GM23338 (cell line): ENCODE data around the gene C4orf36. TPM values are rescaled to one million over a fixed set of nuclear protein-coding genes. Genes with fewer than 3 reads are reported as not detected.

ENCODE experiments used
- ATAC-seq: fragments of 200-7000 bp; cut with Tn5 transposase; 3 replicates; pipeline ENCODE4 v1.9.1; 2020
- DNase-seq: peaks from one replicate; pipeline ENCODE4 v3.0.0-alpha.2; 2015; ENCODE audit warnings: low spot score
- H2AFZ ChIP-seq: fragments of 200-600 bp; sonication (generic); 2 replicates; pipeline ENCODE4 v1.8.0; 2016; ENCODE audit warnings: antibody characterized with exemption, mild to moderate bottlenecking, moderate library complexity
- H3F3A ChIP-seq: fragments of 200-600 bp; sonication (generic); replicated peaks from 2 replicates; pipeline ENCODE4 v1.8.0; 2017; ENCODE audit warnings: antibody characterized with exemption, mixed run types, low read depth
- H3K27ac ChIP-seq: fragments of 200-600 bp; sonication (generic); 2 replicates; pipeline ENCODE4 v1.6.1; 2016; ENCODE audit warnings: low read depth
- H3K27me3 ChIP-seq: fragments of 200-600 bp; sonication (generic); 2 replicates; pipeline ENCODE4 v1.8.0; 2016; ENCODE audit warnings: mild to moderate bottlenecking, mixed run types, moderate library complexity; ENCODE audit not compliant: insufficient read depth
- H3K36me3 ChIP-seq: fragments of 200-600 bp; sonication (generic); 2 replicates; pipeline ENCODE4 v1.8.0; 2016; ENCODE audit warnings: mild to moderate bottlenecking; ENCODE audit not compliant: insufficient read depth
- H3K4me1 ChIP-seq: fragments of 200-600 bp; sonication (generic); 2 replicates; pipeline ENCODE4 v1.8.0; 2016; ENCODE audit warnings: mild to moderate bottlenecking, moderate library complexity; ENCODE audit not compliant: insufficient read depth
- H3K4me2 ChIP-seq: fragments of 200-600 bp; sonication (generic); 2 replicates; pipeline ENCODE4 v1.7.1; 2017; ENCODE audit warnings: mixed run types
- H3K4me3 ChIP-seq: fragments of 200-600 bp; sonication (generic); 2 replicates; pipeline ENCODE4 v1.6.1; 2016; ENCODE audit warnings: mixed run types
- H3K79me2 ChIP-seq: fragments of 200-600 bp; sonication (generic); replicated peaks from 2 replicates; pipeline ENCODE4 v1.8.0; 2017; ENCODE audit warnings: mild to moderate bottlenecking; ENCODE audit not compliant: insufficient read depth
- H3K9me2 ChIP-seq: fragments of 200-600 bp; sonication (generic); 2 replicates; pipeline ENCODE4 v1.8.0; 2017; ENCODE audit not compliant: insufficient read depth
- H4K20me1 ChIP-seq: fragments of 200-600 bp; sonication (generic); replicated peaks from 2 replicates; pipeline ENCODE4 v1.8.0; 2017; ENCODE audit warnings: mild to moderate bottlenecking; ENCODE audit not compliant: insufficient read depth
- H3K27ac Mint-ChIP-seq: 2 replicates; pipeline ENCODE4 v1.8.0; 2020; ENCODE audit warnings: inconsistent platforms, mild to moderate bottlenecking, moderate library complexity, mixed read lengths
- H3K27me3 Mint-ChIP-seq: 3 replicates; pipeline ENCODE4 v1.8.0; 2022; ENCODE audit warnings: low read depth, mild to moderate bottlenecking, moderate library complexity, mixed read lengths, inconsistent platforms; ENCODE audit not compliant: insufficient read depth, poor library complexity
- H3K36me3 Mint-ChIP-seq: 3 replicates; pipeline ENCODE4 v1.8.0; 2021; ENCODE audit warnings: low read depth, mild to moderate bottlenecking, inconsistent platforms, moderate library complexity, mixed read lengths
- H3K4me1 Mint-ChIP-seq: 3 replicates; pipeline ENCODE4 v1.8.0; 2020; ENCODE audit warnings: mild to moderate bottlenecking, inconsistent platforms, mixed read lengths
- H3K4me3 Mint-ChIP-seq: 3 replicates; pipeline ENCODE4 v1.8.0; 2021; ENCODE audit warnings: moderate library complexity, mild to moderate bottlenecking, inconsistent platforms, mixed read lengths
- H3K9me3 Mint-ChIP-seq: 3 replicates; pipeline ENCODE4 v1.8.0; 2020; ENCODE audit warnings: moderate library complexity, mild to moderate bottlenecking, inconsistent platforms, mixed read lengths
- CREB1 ChIP-seq: fragments of 250-450 bp; sonication (Bioruptor Pico); IDR thresholded peaks from 2 replicates; pipeline ENCODE4 v1.5.0; 2020; ENCODE audit warnings: low read depth, mild to moderate bottlenecking, moderate library complexity
- CTCF ChIP-seq, 2 experiments: fragments of 200-600 bp in 1 of 2; sonication (generic) in 1 of 2; conservative IDR thresholded peaks; 2 replicates each; pipeline versions ENCODE4 v1.5.1 to v1.6.1; 2016 to 2017; ENCODE audit warnings: antibody characterized with exemption in 2 of 2, low read depth in 2 of 2, mild to moderate bottlenecking in 2 of 2, moderate library complexity in 1 of 2
- ETS1 ChIP-seq: IDR thresholded peaks from 2 replicates; pipeline ENCODE4 v1.6.1; 2016; ENCODE audit warnings: antibody characterized with exemption
- EZH2phosphoT487 ChIP-seq: fragments of 200-600 bp; sonication (generic); IDR thresholded peaks from one replicate; pipeline ENCODE4 v1.8.1; 2018; ENCODE audit warnings: antibody characterized with exemption; ENCODE audit not compliant: unreplicated experiment
- JUNB ChIP-seq: IDR thresholded peaks from one replicate; pipeline ENCODE4 v1.6.1; 2016; ENCODE audit warnings: antibody characterized with exemption; ENCODE audit not compliant: unreplicated experiment
- NANOG ChIP-seq: IDR thresholded peaks from 2 replicates; pipeline ENCODE4 v1.6.1; 2016; ENCODE audit warnings: antibody characterized with exemption, borderline replicate concordance
- POLR2AphosphoS5 ChIP-seq: IDR thresholded peaks from 2 replicates; pipeline ENCODE4 v1.6.1; 2016; ENCODE audit warnings: antibody characterized with exemption, low read depth
- ZNF114 ChIP-seq: fragments of 250-450 bp; sonication (Bioruptor Pico); IDR thresholded peaks from 2 replicates; pipeline ENCODE4 v1.5.0; 2020; ENCODE audit warnings: mild to moderate bottlenecking, moderate library complexity
- ZNF331 ChIP-seq: fragments of 250-450 bp; sonication (Bioruptor Pico); IDR thresholded peaks from 2 replicates; pipeline ENCODE4 v1.5.0; 2020; ENCODE audit warnings: low read depth, mild to moderate bottlenecking, moderate library complexity
- ZNF462 ChIP-seq: fragments of 250-450 bp; sonication (Bioruptor Pico); IDR thresholded peaks from 2 replicates; pipeline ENCODE4 v1.5.0; 2020; ENCODE audit warnings: mild to moderate bottlenecking, moderate library complexity
- long read RNA-seq: library from polyadenylated mRNA; unstranded; transcript quantifications from one replicate; pipeline ENCODE4 v2.0.0, GENCODE V29; 2020; ENCODE audit not compliant: unreplicated experiment
- polyA plus RNA-seq: library from polyadenylated mRNA; unstranded; fragments of >200 nt; fragmentation: Nextera tagmentation; extraction: Ambion mirVana; gene quantifications from 2 replicates; pipeline ENCODE4 v1.2.1, GENCODE V29; 2016
- total RNA-seq: library from RNA; depleted of rRNA; stranded (reverse); fragments of >200 nt; shearing (Covaris generic); gene quantifications from 2 replicates; pipeline ENCODE4 v1.2.3, GENCODE V29; 2014; rRNA removed

The C4orf36 gene
- total RNA-seq (1.1 TPM in 1 of 2 replicates, not detected in the other), polyA plus RNA-seq (0.97 and 1.6 TPM in 2 replicates)
- long read RNA-seq = 0 reads

- Histone ChIP-seq H3K27ac (peak within 1 kb of the TSS; percentile 80), H3K4me2 (peak within 1 kb of the TSS; percentile 84), H3K36me3 (no peaks in the 10 kb centered on the region), H3K9me2 (no peaks in the 10 kb centered on the region), H4K20me1 (no peaks in the 10 kb centered on the region), H3K27me3 (peaks cover 7% of the 10 kb centered on the region; the same call in 1 of the 2 replicates), H3K79me2 (no peaks in the 10 kb centered on the region), H2AFZ (peak within 1 kb of the TSS; percentile 78), H3F3A (no peaks in the 10 kb centered on the region; the same call in 1 of the 2 replicates), H3K4me3 (peak within 1 kb of the TSS; percentile 69), H3K4me1 (peaks cover 12% of the 10 kb centered on the region; the same call in 1 of the 2 replicates)
- Mint-ChIP-seq H3K27ac (peak within 1 kb of the TSS; percentile 95), H3K4me1 (peaks cover 17% of the 10 kb centered on the region), H3K9me3 (no peaks in the 10 kb centered on the region), H3K4me3 (peak within 1 kb of the TSS; percentile 86), H3K36me3 (no peaks in the 10 kb centered on the region; the same call in 2 of the 3 replicates), H3K27me3 (peaks cover 6% of the 10 kb centered on the region)
- peak; percentile 90 for DNase-seq
- TF ChIP-seq ETS1 (0 out of 2 replicates have a peak, but pooled peaks have one; percentile 13), EZH2phosphoT487 (no peak), CREB1 (CRISPR knock-in tag) (peak; percentile 67), ZNF331 (CRISPR knock-in tag) (no peak), POLR2AphosphoS5 (peak; percentile 60)
- peak; percentile 87 for ATAC-seq
These were observed at the start of gene C4orf36 for GRCh38 chr4:86891762-86892635. Gene C4orf36 (minus strand): TSS chr4:86892422. CDS start chr4:86891520, 902 bp downstream.

- peaks cover 99% of the 10 kb centered on the region for H3K79me2 ChIP-seq
- Mint-ChIP-seq H3K27me3 (peaks cover 7% of the 10 kb centered on the region), H3K4me3 (no peak overlapping the region), H3K9me3 (no peaks in the 10 kb centered on the region), H3K36me3 (peaks cover 2% of the 10 kb centered on the region; the same call in 1 of the 3 replicates), H3K4me1 (peaks cover 53% of the 10 kb centered on the region), H3K27ac (no peak overlapping the region)
- H3F3A ChIP-seq = no peaks in the 10 kb centered on the region; the same call in none of the 2 replicates
- DNase-seq (no peak), ATAC-seq (no peak)
- no peak overlapping the region for H3K4me2 ChIP-seq
- no peak overlapping the region for H3K4me3 ChIP-seq
- H3K27me3 ChIP-seq = no peaks in the 10 kb centered on the region
- peaks cover 14% of the 10 kb centered on the region for H4K20me1 ChIP-seq
- no peaks in the 10 kb centered on the region for H3K9me2 ChIP-seq
- H2AFZ ChIP-seq = no peak overlapping the region
- H3K4me1 ChIP-seq = peaks cover 54% of the 10 kb centered on the region
- no peak overlapping the region for H3K27ac ChIP-seq
- no peaks in the 10 kb centered on the region for H3K36me3 ChIP-seq
- TF ChIP-seq ZNF331 (CRISPR knock-in tag) (no peak), ZNF114 (no peak), POLR2AphosphoS5 (no peak), CTCF (conservative IDR thresholded peaks at IDR 0.05; ENCODE audit: low read depth in 2 of 2) (no peak), NANOG (no peak), JUNB (no peak), ZNF462 (CRISPR knock-in tag) (no peak), EZH2phosphoT487 (no peak)
These were observed 48.8 kb upstream of the C4orf36 start for GRCh38 chr4:86940920-86941460.
